ENCODE data around the gene CD96. TPM values are rescaled to one million over a fixed set of nuclear protein-coding genes. Genes with fewer than 3 reads are reported as not detected.
"Not testable (repeated sequence)": the region's sequence is repeated elsewhere in the genome, so short reads cannot be mapped to it uniquely, and the experiment has no call there.

CD96 gene
- total and polyA plus RNA-seq, 10 donors, result 2.9 to 43.9 (median 24.1) TPM

DNA sequence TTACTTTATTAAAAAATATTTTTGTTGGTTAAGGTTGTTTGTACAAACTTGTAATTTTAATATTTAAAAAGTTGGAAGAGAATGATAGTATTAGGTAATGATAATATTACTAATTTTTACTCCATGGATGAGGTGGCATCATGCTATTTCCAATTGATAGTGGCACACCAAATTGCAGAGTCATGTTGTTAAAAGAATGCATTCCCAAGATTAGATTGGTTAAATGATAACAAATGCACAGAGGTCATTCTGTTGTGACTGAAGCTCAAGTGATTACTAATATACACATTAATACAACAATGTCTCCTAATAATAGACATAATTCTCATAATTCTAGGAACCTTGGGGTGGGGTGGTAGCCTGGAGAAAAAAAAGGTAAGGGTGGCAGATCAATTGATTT is 126.3 kb downstream of the CD96 start:
- peak overlapping the region in 7 of 8 donors; percentile 80 to 93 (median 87) for H3K27ac ChIP-seq
- TF ChIP-seq, protein P1, sequence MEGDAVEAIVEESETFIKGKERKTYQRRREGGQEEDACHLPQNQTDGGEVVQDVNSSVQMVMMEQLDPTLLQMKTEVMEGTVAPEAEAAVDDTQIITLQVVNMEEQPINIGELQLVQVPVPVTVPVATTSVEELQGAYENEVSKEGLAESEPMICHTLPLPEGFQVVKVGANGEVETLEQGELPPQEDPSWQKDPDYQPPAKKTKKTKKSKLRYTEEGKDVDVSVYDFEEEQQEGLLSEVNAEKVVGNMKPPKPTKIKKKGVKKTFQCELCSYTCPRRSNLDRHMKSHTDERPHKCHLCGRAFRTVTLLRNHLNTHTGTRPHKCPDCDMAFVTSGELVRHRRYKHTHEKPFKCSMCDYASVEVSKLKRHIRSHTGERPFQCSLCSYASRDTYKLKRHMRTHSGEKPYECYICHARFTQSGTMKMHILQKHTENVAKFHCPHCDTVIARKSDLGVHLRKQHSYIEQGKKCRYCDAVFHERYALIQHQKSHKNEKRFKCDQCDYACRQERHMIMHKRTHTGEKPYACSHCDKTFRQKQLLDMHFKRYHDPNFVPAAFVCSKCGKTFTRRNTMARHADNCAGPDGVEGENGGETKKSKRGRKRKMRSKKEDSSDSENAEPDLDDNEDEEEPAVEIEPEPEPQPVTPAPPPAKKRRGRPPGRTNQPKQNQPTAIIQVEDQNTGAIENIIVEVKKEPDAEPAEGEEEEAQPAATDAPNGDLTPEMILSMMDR (IDR thresholded peaks at IDR 0.05 in 8 of 11, conservative IDR thresholded peaks at IDR 0.05 in 3 of 11), result no peak
- TF ChIP-seq POLR2AphosphoS5 (IDR thresholded peaks at IDR 0.05) (no peak), POLR2A (IDR thresholded peaks at IDR 0.05) (no peak)
- intact Hi-C loops (cut with DNase I; ENCODE audit: low total_unique reads), result no loop called here
- peaks cover 19 to 51% (median 26%) of the 10 kb centered on the region in 6 donors for H3K4me1 ChIP-seq
- peaks cover 0 to 7% (median 2%) of the 10 kb centered on the region in 8 donors for H3K9me3 ChIP-seq
- peak overlapping the region in 1 of 8 donors; percentile 52 for H3K4me3 ChIP-seq
- H3K27me3 ChIP-seq (replicated peaks in 1 of 7), result no peaks in the 10 kb centered on the region
- H3K36me3 ChIP-seq, result no peaks in the 10 kb centered on the region
- no peak for DNase-seq

DNA sequence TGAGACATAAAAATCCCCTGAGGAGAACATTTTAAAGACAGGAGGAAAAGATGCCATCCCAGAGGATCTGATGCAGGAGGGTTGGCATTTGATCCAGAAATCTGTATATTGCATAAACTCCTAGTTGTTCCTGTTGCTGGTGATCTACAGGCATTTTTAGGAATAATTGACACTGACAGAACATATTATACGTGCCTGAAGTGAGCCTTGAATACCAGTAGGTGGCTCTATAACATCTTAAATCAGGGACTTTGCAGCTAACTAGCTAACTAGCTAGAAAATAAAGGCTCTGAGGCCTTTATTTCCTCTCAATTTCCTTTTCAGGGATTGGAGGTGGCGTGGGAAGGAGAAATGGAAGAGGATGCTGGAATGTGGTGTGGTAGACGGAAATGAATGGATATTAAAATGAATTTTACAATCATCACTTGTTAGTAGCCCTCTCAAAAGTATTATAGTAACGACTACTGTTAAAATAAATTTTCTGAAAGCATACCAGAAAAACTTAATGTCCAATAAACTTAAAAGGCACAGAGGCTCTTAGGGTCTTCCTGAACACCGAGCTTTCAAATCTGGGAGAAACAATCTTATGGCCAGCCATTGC is 127.0 kb downstream of the CD96 start:
- intact Hi-C loops (cut with DNase I; ENCODE audit: low total_unique reads), result no loop called here
- peak overlapping the region in 6 of 8 donors; percentile 12 to 89 (median 52) for H3K27ac ChIP-seq
- H3K36me3 ChIP-seq, result no peaks in the 10 kb centered on the region
- peaks cover 0 to 3% (median 1%) of the 10 kb centered on the region in 8 donors for H3K9me3 ChIP-seq
- H3K4me3 ChIP-seq, result no peak overlapping the region
- no peak for DNase-seq
- TF ChIP-seq, protein P1 (IDR thresholded peaks at IDR 0.05 in 8 of 11, conservative IDR thresholded peaks at IDR 0.05 in 3 of 11), result peak; percentile 58 to 85 (median 77)
- TF ChIP-seq POLR2AphosphoS5 (IDR thresholded peaks at IDR 0.05) (no peak), POLR2A (IDR thresholded peaks at IDR 0.05) (no peak)
- H3K27me3 ChIP-seq (replicated peaks in 1 of 7), result no peaks in the 10 kb centered on the region
- H3K4me1 ChIP-seq, result peaks cover 25 to 57% (median 33%) of the 10 kb centered on the region in 6 donors
- 20 to 27% (median 23%) methylated on average over 5 of the region's 5 CpGs for WGBS, 5 donors

DNA sequence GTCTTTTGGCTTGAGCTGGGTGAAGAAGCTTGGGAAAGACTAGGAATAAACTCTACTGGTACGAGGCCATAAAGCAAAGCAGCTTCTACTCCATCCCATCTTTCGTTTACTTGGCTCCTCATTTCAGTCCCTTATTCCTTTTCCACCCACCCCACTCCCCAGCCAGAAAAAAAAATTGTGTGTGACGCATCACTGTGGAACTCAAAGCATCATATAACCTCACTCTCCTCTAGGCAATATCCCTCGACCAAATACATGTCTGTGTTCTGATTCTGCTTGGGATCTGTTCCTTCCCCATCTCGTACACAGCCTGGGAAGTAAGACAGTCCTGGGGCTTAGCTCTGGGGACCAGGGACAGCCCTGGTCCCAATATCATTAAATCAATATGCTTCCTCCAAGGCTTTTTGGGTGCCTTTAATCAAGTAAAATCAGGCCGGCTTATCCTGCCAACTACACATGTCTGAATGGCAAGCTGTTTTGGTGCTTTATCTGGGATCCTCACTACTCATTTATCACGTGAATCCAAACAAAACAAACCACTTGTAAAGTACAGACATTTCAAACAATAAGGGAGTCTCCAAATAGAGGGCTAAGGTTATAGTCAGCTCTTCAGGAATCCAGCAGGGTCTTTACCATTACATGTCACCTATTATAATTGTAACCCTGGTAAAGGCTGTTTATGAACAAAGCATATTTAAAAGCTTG is 128.1 kb downstream of the CD96 start:
- Histone ChIP-seq H3K36me3 (no peaks in the 10 kb centered on the region), H3K27me3 (replicated peaks in 1 of 7) (peaks cover 0 to 2% (median 0%) of the 10 kb centered on the region in 7 donors), H3K4me3 (no peak overlapping the region), H3K4me1 (peaks cover 26 to 68% (median 39%) of the 10 kb centered on the region in 6 donors), H3K27ac (no peak overlapping the region), H3K9me3 (no peaks in the 10 kb centered on the region)
- 85 to 93% (median 89%) methylated on average over 7 of the region's 7 CpGs for WGBS, 5 donors
- no peak for DNase-seq
- no peak for TF ChIP-seq POLR2AphosphoS5 (IDR thresholded peaks at IDR 0.05)
- no peak for TF ChIP-seq POLR2A (IDR thresholded peaks at IDR 0.05)
- TF ChIP-seq, protein P1 (IDR thresholded peaks at IDR 0.05 in 8 of 11, conservative IDR thresholded peaks at IDR 0.05 in 3 of 11), result no peak
- intact Hi-C loops (cut with DNase I; ENCODE audit: low total_unique reads), result no loop called here

DNA sequence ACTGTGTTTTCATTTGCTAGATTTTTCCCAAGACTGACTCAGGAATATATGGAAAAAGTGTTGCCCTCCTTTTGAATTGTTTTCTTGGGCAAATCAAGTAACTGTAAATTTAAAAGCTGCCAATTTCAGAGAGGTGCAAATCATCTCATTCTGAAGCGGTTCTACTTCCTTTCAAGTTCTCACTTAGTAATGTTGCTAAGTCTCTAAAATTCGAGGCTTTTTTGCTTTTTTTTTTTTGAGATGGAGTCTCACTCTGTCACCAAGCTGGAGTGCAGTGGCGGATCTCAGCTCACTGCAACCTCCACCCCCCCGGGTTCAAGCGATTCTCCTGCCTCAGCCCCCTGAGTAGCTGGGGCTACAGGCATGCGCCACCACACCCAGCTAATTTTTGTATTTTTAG is 130.5 kb downstream of the CD96 start:
- peaks cover 43 to 82% (median 58%) of the 10 kb centered on the region in 6 donors for H3K4me1 ChIP-seq
- H3K27me3 ChIP-seq (replicated peaks in 1 of 7); DNase-seq; intact Hi-C loops (cut with DNase I; ENCODE audit: low total_unique reads); H3K36me3 ChIP-seq; H3K4me3 ChIP-seq; H3K9me3 ChIP-seq: not testable (repeated sequence)
- H3K27ac ChIP-seq, result peak overlapping the region in 5 of 8 donors; percentile 35 to 91 (median 86)
- 64 to 71% (median 67%) methylated on average over 6 of the region's 6 CpGs for WGBS, 5 donors

All from spleen (tissue), 11 donors.